H1 (cell line): ENCODE data around the gene VDR. TPM values are rescaled to one million over a fixed set of nuclear protein-coding genes. Genes with fewer than 3 reads are reported as not detected.

Source experiments
- HDAC2 ChIP-seq, 2 experiments: fragments of 300-600 bp in 1 of 2; sonication (generic) in 1 of 2; IDR thresholded peaks; 2 replicates each; pipeline ENCODE4 v1.6.1; 2011 to 2012; ENCODE audit warnings: low read depth in 2 of 2, low read length in 2 of 2, mild to moderate bottlenecking in 2 of 2, moderate library complexity in 2 of 2, borderline replicate concordance in 1 of 2, inconsistent platforms in 1 of 2
- PHF8 ChIP-seq: fragments of 200-600 bp; sonication (generic); conservative IDR thresholded peaks from 2 replicates; pipeline ENCODE4 v1.7.1; 2012; ENCODE audit warnings: low read depth, mild to moderate bottlenecking, inconsistent platforms, low read length, moderate library complexity
- ZNF274 ChIP-seq: IDR thresholded peaks from 2 replicates; pipeline ENCODE4 v1.7.0; 2012; ENCODE audit warnings: low read length, borderline replicate concordance; ENCODE audit errors: extremely low read depth
- polyA plus RNA-seq, 7 experiments: library from polyadenylated mRNA; depleted of rRNA in 3 of 7; stranded (reverse) in 5 of 7; unstranded in 2 of 7; fragments of >200 nt in 5 of 7; fragments of 200-250 nt in 2 of 7; gene quantifications; 1 replicate in 5 of 7; 2 replicates in 1 of 7; 4 replicates in 1 of 7; pipeline versions ENCODE4 v1.2.1 to v1.2.3, GENCODE V29; 2011 to 2013; ENCODE audit warnings: missing spikeins in 2 of 7, mixed read lengths in 2 of 7
- total RNA-seq: library from RNA; stranded (reverse); fragmentation: NEBNext Ultra II Directional; extraction: Animal tissue kit (Norgen Biotek cat#: 25700); gene quantifications from 2 replicates; pipeline ENCODE4 v1.2.1, GENCODE V29; 2021

VDR gene
- total and polyA plus RNA-seq, 2 of the 8 experiments (the other 6 are each of a cell fraction or from before 2014, with no cell fraction given), result 0.44 to 0.65 TPM

DNA sequence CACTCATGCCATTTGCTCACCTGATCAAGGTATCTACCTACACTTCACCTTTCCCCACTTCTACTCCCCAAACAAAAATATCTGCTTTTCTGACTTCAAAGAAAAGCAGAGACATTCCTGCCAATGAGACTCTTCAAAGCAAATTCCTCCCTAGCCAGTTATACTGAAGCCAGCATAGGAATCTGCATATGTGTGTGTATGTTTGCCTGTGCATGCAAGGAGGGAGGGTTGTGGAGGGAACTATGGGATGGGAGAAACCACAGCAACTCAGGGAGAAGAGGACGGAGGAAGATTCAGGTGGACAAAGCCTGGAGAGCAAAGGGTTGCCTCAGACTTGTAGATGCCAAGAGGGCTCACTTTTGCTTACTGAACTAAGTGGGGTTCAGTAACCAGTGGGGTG, 26.4 kb upstream of the VDR start (continued):
- TF ChIP-seq PHF8, result no peak
- TF ChIP-seq ZNF274, result no peak
- no peak for TF ChIP-seq HDAC2 (IDR thresholded peaks at IDR 0.05; ENCODE audit: borderline replicate concordance in 1 of 2, low read depth in 2 of 2, low read length in 2 of 2)
